Heart left ventricle (tissue), 13 donors: Measurements from ENCODE around the gene PTPRN2.

Experiments used
- POLR2A ChIP-seq, 2 donors: fragments of 450-650 bp; IDR thresholded peaks; one replicate each; pipeline ENCODE4 v1.6.1; 2017; ENCODE audit warnings: antibody characterized with exemption in 2 of 2, mild to moderate bottlenecking in 2 of 2, moderate library complexity in 2 of 2
- TF ChIP-seq, protein P1 (sequence below), 12 donors: fragments of 200-600 bp; sonication (generic) in 4 of 12; IDR thresholded peaks; one replicate each; pipeline versions ENCODE4 v1.5.0 to v1.8.0; 2018 to 2022; ENCODE audit warnings: antibody characterized with exemption in 12 of 12, mild to moderate bottlenecking in 5 of 12
- donor health status: ischemic (EF 13 %, LVEDD 7.1; RV severe dilation, severe dysfunction).
- donor health status: DM: no; HTN: yes; CAD: no.
- donor health status: DM: no; HTN: no; CAD: no.
- donor health status: ischemic (EF 25% LVEDD 6.9; RV normal size, moderate dysfunction).
- donor health status: ischemic (EF 25% LVEDD 5.7; RV mildly dilated, moderate dysfunction).
- donor health status: ischemic (EF 35%, LVEDD 5.7; RV mildly dilated, moderate dysfunction).
- donor health status: nonischemic (EF 11% LVEDD 7.7; RV severe dilation, severe dysfunction).
- donor health status: DM: yes; HTN: yes; CAD: no.
- donor health status: PGD.
- donor health status: ischemic (EF 29% LVEDD 5.4; RV normal size, mild dysfunction).
- donor health status: nonischemic (EF 23%, LVEDD 6.1; RV moderate dilation, normal function).

DNA sequence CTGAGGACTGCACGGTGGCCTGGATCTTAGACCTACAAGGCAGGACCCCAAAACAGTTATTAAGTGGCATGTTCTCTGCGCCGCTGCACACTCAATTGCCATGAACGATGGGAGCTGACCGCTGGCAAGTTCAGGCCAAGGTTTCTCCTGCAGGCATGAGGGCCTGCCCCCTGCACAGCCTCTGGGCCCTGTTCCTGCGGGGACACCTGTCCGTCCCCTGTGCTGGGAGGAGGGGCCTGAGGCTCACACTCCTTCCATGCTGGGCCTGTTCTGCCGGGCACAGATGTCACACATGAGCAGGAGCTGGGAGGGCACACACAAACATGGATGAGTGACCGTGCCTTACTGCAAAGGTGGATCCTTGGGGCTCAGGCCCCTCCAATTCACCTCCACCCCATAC lies 90.0 kb downstream of the PTPRN2 start:
- TF ChIP-seq, protein P1, sequence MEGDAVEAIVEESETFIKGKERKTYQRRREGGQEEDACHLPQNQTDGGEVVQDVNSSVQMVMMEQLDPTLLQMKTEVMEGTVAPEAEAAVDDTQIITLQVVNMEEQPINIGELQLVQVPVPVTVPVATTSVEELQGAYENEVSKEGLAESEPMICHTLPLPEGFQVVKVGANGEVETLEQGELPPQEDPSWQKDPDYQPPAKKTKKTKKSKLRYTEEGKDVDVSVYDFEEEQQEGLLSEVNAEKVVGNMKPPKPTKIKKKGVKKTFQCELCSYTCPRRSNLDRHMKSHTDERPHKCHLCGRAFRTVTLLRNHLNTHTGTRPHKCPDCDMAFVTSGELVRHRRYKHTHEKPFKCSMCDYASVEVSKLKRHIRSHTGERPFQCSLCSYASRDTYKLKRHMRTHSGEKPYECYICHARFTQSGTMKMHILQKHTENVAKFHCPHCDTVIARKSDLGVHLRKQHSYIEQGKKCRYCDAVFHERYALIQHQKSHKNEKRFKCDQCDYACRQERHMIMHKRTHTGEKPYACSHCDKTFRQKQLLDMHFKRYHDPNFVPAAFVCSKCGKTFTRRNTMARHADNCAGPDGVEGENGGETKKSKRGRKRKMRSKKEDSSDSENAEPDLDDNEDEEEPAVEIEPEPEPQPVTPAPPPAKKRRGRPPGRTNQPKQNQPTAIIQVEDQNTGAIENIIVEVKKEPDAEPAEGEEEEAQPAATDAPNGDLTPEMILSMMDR (IDR thresholded peaks at IDR 0.05), result no peak
- TF ChIP-seq POLR2A (IDR thresholded peaks at IDR 0.05), result no peak
